IPS DF 6.9 (cell line): Measurements from ENCODE around the gene STYXL2.
A peak's percentile ranks its signal among the peaks of the same experiment; 100 is the strongest.

Experiments
- DNase-seq: peaks from one replicate; pipeline ENCODE4 v3.0.0-alpha.2; 2013; ENCODE audit warnings: low read depth, low spot score
- H3K27ac ChIP-seq: one replicate; pipeline ENCODE4 v1.5.1; 2013; ENCODE audit warnings: low read length, control low read depth
- H3K27me3 ChIP-seq: 2 replicates; pipeline ENCODE4 v1.6.1; 2013; ENCODE audit warnings: mild to moderate bottlenecking, low read length; ENCODE audit not compliant: control insufficient read depth, insufficient read depth
- H3K36me3 ChIP-seq: 2 replicates; pipeline ENCODE4 v1.6.1; 2013; ENCODE audit warnings: low read length; ENCODE audit not compliant: control insufficient read depth, insufficient read depth
- H3K4me1 ChIP-seq: 2 replicates; pipeline ENCODE4 v1.6.1; 2013; ENCODE audit warnings: low read length; ENCODE audit not compliant: control insufficient read depth, insufficient read depth
- H3K4me3 ChIP-seq: 2 replicates; pipeline ENCODE4 v1.5.1; 2013; ENCODE audit warnings: mild to moderate bottlenecking, low read length
- H3K9me3 ChIP-seq: 2 replicates; pipeline ENCODE4 v1.6.1; 2013; ENCODE audit warnings: low read length, inconsistent platforms; ENCODE audit not compliant: control insufficient read depth, insufficient read depth
- WGBS: extraction: QIAGEN DNeasy Blood & Tissue Kit; methylation state at CpG from one replicate; pipeline ENCODE4 v1.1.7; 2013; ENCODE audit warnings: mixed read lengths, missing lambda C conversion rate; ENCODE audit not compliant: insufficient read length, insufficient coverage; 5-methylcytosine and 5-hydroxymethylcytosine counted together

The STYXL2 gene

DNA sequence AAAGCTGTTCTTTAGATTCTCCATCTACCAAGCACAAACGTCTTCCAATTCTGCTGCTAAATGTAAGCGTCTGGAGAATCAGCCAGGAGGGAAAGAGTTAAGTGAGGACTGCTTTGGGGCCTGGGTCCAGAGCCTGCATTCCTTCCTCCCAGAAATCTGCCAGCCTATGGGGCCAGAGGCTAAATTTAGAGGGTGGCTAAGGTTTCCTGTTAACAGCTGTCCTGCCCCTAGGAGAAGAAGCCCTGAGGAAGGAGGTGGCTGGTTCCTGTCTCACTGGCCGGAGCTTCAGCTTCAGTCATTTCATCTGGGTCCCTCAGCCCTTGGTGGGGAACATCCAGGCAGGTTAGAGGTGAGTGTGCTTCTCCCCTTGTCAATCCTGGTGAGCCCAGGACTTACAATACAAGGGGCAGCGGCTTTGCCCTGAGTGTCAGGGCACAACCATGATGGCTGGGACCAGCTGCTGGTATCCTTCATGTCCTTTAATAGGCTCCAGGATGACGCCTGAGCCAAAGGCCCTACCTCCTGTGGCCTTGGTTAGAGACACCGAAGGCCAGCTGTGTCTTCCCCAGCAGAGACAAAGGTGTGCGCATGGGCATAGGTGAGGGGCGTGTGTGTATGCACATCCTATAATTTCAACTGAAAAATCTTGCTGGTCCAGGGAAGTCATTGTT, at the start of gene STYXL2:
Gene STYXL2 (plus strand): TSS at position 230 of the 671 bp plus-strand sequence. CDS start 775 bp downstream, outside the sequence.
- H3K36me3 ChIP-seq, result no peaks in the 10 kb centered on the region
- H3K27ac ChIP-seq, result no peak within 1 kb of the TSS
- no peaks in the 10 kb centered on the region for H3K9me3 ChIP-seq
- no peaks in the 10 kb centered on the region for H3K27me3 ChIP-seq
- H3K4me3 ChIP-seq, result no peak within 1 kb of the TSS
- no peak for DNase-seq
- no CpG with 5 or more reads among the region's 8 CpGs for WGBS
- H3K4me1 ChIP-seq, result no peaks in the 10 kb centered on the region; the same call in 1 of the 2 replicates

- Histone ChIP-seq H3K36me3 (no peaks in the 10 kb centered on the region), H3K9me3 (no peaks in the 10 kb centered on the region), H3K27me3 (no peaks in the 10 kb centered on the region), H3K27ac (no peak overlapping the region), H3K4me1 (peaks cover 2% of the 10 kb centered on the region; the same call in 1 of the 2 replicates), H3K4me3 (no peak overlapping the region)
- DNase-seq, result no peak
- WGBS, result no CpG with 5 or more reads among the region's 5 CpGs
These were observed 42.0 kb upstream of the STYXL2 start for GRCh38 chr1:167051907-167052306.

GRCh38 chr1:167052389-167052788, 41.5 kb upstream of the STYXL2 start:
- H3K27me3 ChIP-seq, result no peaks in the 10 kb centered on the region
- no peaks in the 10 kb centered on the region for H3K9me3 ChIP-seq
- no CpG with 5 or more reads among the region's 8 CpGs for WGBS
- no peak overlapping the region for H3K27ac ChIP-seq
- no peaks in the 10 kb centered on the region for H3K36me3 ChIP-seq
- no peak for DNase-seq
- H3K4me3 ChIP-seq, result no peak overlapping the region
- H3K4me1 ChIP-seq, result peaks cover 2% of the 10 kb centered on the region; the same call in 1 of the 2 replicates

- no peak overlapping the region for H3K27ac ChIP-seq
- no peak overlapping the region for H3K4me3 ChIP-seq
- H3K9me3 ChIP-seq, result no peaks in the 10 kb centered on the region
- no peaks in the 10 kb centered on the region for H3K27me3 ChIP-seq
- no peak for DNase-seq
- no peaks in the 10 kb centered on the region for H3K36me3 ChIP-seq
- H3K4me1 ChIP-seq, result peaks cover 2% of the 10 kb centered on the region; the same call in 1 of the 2 replicates
- no CpG with 5 or more reads among the region's 3 CpGs for WGBS
These were observed 39.3 kb upstream of the STYXL2 start for GRCh38 chr1:167054531-167054930.

DNA sequence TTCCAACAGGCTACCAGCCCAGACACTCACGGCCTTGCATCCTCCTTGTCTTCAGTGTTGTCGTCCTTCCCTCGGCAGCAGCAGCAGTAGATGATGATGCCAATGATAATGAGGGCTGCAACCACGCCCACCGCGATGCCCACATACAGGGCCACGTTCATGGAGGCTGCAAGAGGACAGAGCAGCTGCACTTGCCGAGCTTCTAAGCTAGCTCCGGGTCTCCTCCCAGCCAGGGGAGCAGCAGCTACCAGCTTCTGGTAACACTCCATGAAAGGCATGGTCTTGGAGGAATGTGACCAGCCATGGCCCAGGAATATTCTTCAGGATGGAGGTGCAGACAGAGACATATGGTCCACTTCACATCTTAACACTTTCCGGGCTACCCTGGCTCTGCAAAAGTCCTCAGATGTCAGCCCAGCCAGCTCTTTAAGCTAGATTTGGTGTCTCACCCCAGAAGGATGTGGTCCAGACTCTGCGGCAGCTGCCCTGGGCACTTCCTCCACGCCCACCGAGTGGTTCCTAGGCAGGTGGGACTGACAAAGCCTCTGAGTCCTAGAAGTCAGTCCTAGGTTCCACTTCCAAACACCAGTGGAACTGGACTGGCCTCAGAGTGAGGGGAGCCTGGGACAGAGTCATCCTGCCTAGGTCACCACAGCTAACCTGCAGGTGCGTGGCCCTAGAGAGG, 38.8 kb upstream of the STYXL2 start:
- WGBS, result no CpG with 5 or more reads among the region's 14 CpGs
- Histone ChIP-seq H3K4me3 (no peak overlapping the region), H3K27ac (no peak overlapping the region), H3K36me3 (no peaks in the 10 kb centered on the region), H3K4me1 (peaks cover 2% of the 10 kb centered on the region; the same call in 1 of the 2 replicates), H3K9me3 (no peaks in the 10 kb centered on the region), H3K27me3 (no peaks in the 10 kb centered on the region)
- no peak for DNase-seq

DNA sequence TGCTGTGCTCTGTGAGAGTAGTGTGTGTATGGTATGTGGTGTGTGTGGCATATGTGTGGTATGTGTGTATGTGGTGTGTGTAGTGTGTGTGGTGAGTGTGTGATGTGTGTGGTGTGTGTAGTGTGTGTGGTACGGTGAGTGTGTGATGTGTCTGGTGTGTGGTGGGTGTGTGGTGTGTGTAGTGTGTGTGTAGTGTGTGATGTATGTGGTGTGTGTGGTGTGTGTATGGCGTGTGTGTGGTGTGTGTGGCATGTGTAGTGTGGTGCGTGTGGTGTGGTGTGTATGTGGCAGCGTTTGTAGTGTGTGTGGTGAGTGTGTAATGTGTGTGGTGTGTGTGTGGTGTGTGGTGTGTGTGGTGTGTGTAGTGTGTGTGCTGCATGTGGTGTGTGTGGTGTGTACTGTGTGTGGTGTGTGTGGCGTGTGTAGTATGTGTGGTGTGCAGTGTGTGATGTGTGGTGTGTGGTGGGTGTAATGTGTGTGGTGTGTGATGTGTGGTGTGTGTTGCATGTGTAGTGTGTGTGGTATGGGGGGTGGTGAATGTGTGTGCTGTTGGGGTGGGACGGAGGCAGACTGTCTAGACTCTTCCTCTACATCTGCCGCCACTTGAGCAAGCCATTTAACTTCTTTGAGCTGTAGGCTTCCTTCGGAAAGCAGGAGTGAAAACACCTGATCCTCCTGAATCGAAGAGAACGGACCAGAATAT, 37.2 kb upstream of the STYXL2 start:
- 100% methylated on average over 3 of the region's 10 CpGs for WGBS
- DNase-seq, result no peak
- H3K9me3 ChIP-seq, result no peaks in the 10 kb centered on the region
- no peaks in the 10 kb centered on the region for H3K27me3 ChIP-seq
- peaks cover 2% of the 10 kb centered on the region; the same call in 1 of the 2 replicates for H3K4me1 ChIP-seq
- no peak overlapping the region for H3K27ac ChIP-seq
- H3K36me3 ChIP-seq, result no peaks in the 10 kb centered on the region
- H3K4me3 ChIP-seq, result no peak overlapping the region

GRCh38 chr1:167057241-167057688, 36.6 kb upstream of the STYXL2 start:
- no CpG with 5 or more reads among the region's 6 CpGs for WGBS
- H3K36me3 ChIP-seq, result no peaks in the 10 kb centered on the region
- no peak overlapping the region for H3K27ac ChIP-seq
- peaks cover 2% of the 10 kb centered on the region; the same call in 1 of the 2 replicates for H3K4me1 ChIP-seq
- DNase-seq, result no peak
- no peak overlapping the region for H3K4me3 ChIP-seq
- no peaks in the 10 kb centered on the region for H3K27me3 ChIP-seq
- H3K9me3 ChIP-seq, result no peaks in the 10 kb centered on the region

- H3K9me3 ChIP-seq, result no peaks in the 10 kb centered on the region
- WGBS, result no CpG with 5 or more reads among the region's 17 CpGs
- no peak overlapping the region for H3K27ac ChIP-seq
- H3K4me1 ChIP-seq, result peaks cover 2% of the 10 kb centered on the region; the same call in 1 of the 2 replicates
- no peaks in the 10 kb centered on the region for H3K36me3 ChIP-seq
- DNase-seq, result peak; percentile 67
- no peak overlapping the region for H3K4me3 ChIP-seq
- no peaks in the 10 kb centered on the region for H3K27me3 ChIP-seq
These were observed 34.6 kb upstream of the STYXL2 start for GRCh38 chr1:167059045-167059808.

GRCh38 chr1:167059809-167060107, 34.1 kb upstream of the STYXL2 start:
- Histone ChIP-seq H3K9me3 (no peaks in the 10 kb centered on the region), H3K27ac (no peak overlapping the region), H3K4me3 (no peak overlapping the region), H3K36me3 (no peaks in the 10 kb centered on the region), H3K4me1 (peaks cover 2% of the 10 kb centered on the region; the same call in 1 of the 2 replicates), H3K27me3 (no peaks in the 10 kb centered on the region)
- no CpG with 5 or more reads among the region's 1 CpG for WGBS
- no peak for DNase-seq
